GM23248 (cell line): Measurements from ENCODE around the gene SCN9A.

Experiments
- EZH2 ChIP-seq: fragments of 200-600 bp; sonication (generic); IDR thresholded peaks from 2 replicates; pipeline ENCODE4 v1.6.1; 2018; ENCODE audit warnings: antibody characterized with exemption, mild to moderate bottlenecking; ENCODE audit not compliant: insufficient read depth, poor library complexity, severe bottlenecking
- EZH2phosphoT487 ChIP-seq: fragments of 200-600 bp; sonication (generic); IDR thresholded peaks from 2 replicates; pipeline ENCODE4 v1.6.1; 2018; ENCODE audit warnings: antibody characterized with exemption, moderate library complexity, mild to moderate bottlenecking, low read depth; ENCODE audit not compliant: insufficient read depth

DNA sequence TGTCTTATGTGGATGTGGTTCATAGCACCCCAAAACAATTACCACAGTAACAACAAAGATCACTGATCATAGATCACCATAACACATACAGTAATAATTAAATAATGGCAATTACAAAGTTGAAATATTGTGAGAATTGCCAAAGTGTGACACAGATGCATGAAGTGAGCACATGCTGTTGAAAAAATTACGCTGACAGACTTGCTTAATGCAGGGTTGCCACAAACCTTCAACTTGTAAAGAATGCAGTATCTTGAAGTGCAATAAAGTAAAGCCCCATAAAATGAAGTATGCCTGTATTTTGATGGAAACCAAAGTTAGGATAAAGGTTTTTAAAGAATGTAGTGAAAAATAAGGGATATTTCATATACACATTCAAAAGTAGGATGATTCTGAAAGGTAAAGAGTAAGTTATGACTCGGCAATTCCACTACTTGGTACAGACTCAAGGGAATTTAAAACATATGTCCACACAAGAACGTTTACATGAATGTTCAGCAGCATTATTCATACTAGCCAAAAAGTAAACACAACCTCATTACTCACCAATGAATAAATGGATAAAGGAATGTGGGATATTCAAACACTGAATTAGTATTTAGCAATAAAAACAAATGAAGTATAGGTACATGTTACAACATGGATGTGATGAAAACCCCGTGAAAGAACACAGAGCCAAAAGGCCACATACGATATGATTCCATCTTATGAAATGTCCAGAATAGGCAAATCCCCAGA lies 61.6 kb downstream of the SCN9A start:
- TF ChIP-seq EZH2 = no peak
- no peak for TF ChIP-seq EZH2phosphoT487
